DMS53 treated with DMSO at 0.1 percent for 48 hours (cell line): ENCODE data around the gene CIDEA.
"Not testable (repeated sequence)": the region's sequence is repeated elsewhere in the genome, so short reads cannot be mapped to it uniquely, and the experiment has no call there.

Experiments used
- DNase-seq: peaks from one replicate; lab custom pipeline; 2025; ENCODE audit not compliant: unreplicated experiment; lab: John Stamatoyannopoulos, UW

CIDEA gene, protein sequence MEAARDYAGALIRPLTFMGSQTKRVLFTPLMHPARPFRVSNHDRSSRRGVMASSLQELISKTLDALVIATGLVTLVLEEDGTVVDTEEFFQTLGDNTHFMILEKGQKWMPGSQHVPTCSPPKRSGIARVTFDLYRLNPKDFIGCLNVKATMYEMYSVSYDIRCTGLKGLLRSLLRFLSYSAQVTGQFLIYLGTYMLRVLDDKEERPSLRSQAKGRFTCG

DNA sequence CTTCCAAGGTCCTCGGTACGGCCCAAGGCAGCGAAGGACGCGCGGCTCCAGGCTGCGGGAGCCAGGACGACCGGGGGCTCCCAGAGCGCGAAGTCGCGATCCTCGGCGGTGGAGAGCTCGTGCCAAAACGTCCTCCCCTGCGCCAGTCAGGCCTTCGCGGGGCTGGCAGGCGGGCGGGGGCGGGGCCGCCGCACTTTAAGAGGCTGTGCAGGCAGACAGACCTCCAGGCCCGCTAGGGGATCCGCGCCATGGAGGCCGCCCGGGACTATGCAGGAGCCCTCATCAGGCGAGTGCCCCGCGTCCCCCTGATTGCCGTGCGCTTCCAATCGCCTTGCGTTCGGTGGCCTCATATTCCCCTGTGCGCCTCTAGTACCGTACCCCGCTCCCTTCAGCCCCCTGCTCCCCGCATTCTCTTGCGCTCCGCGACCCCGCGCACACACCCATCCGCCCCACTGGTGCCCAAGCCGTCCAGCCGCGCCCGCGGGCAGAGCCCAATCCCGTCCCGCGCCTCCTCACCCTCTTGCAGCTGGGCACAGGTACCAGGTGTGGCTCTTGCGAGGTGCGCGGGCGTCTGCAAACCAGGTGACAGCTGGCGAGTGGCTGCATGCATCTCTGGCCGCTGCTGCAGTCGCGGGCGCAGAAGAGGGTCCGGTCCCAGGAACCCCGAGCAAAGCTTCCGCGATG lies at the start of gene CIDEA:
Gene CIDEA (plus strand): TSS at position 226 of the 684 bp plus-strand sequence. CDS start 23 bp downstream, at position 249.
- DNase-seq = no peak

DNA sequence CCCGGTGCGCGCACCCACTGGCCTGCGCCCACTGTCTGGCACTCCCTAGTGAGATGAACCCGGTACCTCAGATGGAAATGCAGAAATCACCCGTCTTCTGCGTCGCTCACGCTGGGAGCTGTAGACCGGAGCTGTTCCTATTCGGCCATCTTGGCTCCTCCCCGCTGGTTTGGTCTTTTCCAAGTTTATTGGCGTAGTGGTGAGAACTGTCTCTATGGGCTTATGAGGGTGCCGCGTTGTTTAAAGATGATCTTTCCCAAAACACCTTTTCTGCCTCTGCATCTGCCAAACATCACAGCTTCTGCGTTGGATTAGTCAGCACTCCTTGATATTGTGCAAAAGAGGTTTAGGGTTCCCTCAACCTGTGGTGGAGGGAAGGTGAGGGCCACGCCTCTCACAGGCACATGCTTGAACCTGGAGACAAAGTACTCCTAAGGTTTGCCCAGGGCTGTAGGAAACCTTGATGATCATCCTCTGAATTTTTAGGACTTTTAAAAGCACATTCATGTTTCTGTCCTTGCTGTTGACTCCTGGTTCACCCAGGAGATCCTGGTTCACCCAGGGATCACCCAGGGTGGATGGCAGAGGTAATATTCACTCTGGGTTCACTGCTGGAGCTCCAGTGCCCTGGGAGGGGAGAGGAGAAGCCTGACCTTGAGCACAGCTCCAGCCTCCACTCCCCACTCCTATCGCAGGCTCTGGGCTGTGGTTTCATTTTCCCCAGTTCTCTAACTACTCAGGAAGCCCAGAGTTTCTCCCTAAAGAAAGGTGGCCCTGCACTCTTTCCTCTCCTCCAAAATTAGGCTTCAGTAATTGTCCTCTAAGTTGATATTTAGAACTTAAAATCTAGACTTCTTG lies 45.6 kb upstream of the CIDEA start:
- peak; percentile 32 for DNase-seq

DNA sequence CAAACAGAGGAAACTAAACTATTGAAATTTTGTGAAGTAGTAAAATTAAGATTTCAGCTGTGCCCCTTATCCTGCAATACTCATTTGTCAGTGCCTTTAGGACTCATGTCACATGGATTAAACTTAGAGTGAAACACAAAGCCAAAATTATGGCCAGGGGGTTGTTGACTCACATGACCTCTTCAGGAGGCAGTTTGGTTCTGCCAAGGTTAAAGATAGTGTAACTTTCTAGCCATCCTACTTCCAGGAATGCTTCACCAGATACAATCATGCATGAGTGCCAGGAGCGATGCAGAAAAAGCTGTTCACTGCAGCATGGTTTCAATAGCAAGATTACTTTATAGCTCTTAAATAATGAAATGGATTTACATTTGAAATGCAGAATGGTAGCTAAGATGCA lies 41.9 kb upstream of the CIDEA start:
- DNase-seq = not testable (repeated sequence)

DNA sequence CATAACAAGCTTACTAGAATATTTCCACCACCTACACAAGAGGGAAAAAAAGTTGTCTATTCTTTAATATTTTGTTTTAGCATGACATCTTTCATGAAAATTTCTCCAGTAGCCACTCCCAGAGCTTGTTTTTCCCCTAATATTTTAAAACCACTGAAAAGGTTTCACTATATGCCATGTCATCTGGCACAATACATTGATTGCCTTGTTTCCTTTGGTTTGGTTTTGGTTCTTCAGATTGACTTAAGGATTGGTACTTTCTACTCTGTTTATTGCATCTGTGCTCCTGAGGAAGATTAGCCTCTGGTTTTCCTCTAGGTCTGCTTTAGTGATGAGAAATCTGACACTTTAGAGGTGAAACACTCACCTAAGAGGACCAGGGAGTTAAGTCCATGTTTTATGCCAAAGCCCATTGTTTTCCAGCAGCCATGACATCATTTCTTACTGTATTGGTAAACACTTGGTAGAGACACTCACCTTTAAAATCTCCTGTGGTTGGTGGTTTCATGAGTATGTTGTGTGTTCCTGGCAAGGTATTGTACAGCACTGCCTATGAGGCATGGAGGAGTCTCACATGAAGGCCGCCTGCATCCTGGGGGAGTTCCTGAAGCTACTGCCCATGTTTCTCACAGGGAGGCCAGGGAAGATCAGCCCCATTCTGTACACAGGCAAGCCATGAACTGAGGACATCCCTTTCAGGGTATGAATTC lies 39.7 kb upstream of the CIDEA start:
- peak; percentile 86 for DNase-seq

DNA sequence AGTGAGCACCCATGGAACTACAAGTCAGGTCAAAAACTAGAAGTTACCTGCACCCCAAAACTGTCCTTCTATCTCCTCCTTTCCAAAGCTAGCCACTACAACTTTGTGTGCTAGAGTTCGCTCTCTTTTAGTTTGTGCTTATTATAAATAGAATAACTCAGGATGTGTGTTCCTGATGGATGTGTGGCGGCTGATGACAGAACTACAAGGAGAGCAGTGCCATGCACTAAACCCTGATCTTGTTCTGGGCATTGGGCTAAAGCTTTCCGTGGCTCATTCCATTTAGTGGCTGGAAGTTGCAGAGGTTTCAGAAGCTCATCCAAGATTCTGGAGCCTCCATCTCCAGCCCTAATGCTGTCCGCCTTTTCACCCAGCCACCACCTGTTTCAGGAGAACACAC lies 37.7 kb upstream of the CIDEA start:
- DNase-seq = not testable (repeated sequence)

DNA sequence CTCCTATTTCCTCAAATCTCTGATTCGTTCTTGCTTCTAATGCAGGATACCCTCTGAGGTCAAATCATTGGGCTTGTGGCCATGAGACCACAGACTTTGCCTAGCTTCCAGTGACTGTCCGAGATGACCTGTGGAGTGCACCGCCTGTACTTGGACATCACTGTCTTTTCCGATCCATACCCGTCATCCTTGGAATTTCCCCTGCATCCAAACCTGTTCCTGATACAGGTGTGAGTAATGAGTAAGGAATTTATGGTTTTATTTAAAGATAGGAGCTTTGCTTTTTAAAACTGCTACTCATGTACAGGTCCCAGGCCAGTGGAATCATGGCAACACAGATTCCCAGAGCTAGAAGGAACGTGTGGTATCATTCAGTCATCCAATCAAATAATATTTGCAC lies 35.6 kb upstream of the CIDEA start:
- DNase-seq = not testable (repeated sequence)

DNA sequence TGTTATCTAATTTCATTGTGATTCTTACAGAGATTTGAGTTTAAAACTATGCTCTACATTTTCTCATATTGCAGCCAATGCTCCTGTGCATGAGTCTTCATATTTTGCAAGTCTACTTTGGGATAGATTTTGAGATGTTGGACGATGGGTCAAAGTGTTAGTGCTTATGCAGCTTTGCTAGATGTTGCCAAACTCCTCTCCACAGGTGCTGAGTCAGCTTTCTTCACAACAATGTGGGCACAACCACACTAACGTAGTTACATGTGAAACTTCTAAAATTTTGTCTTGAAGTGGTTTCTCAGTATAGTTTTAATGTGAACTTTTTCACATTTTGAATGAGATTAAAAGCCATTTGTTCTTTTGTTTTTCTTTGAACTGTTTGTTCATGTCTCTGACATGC lies 32.1 kb upstream of the CIDEA start:
- DNase-seq = not testable (repeated sequence)

DNA sequence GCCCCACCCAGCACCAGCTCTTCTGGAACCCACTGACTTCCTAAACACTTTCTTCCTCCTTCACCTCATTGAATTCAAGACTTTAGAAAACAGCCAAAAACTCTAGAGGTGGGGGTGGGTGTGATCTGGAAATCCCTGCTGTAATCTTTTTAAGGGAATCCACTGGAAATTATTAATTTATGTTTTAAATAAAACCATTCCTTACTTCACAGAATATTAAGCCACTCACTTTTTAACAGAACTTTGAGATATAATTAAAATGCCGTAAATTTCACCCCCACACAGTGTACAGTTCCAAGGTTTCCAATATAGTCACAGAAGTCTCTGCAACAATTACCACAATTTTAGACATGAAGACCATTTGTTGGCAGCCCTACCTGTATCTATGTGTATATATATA lies 30.8 kb upstream of the CIDEA start:
- not testable (repeated sequence) for DNase-seq

DNA sequence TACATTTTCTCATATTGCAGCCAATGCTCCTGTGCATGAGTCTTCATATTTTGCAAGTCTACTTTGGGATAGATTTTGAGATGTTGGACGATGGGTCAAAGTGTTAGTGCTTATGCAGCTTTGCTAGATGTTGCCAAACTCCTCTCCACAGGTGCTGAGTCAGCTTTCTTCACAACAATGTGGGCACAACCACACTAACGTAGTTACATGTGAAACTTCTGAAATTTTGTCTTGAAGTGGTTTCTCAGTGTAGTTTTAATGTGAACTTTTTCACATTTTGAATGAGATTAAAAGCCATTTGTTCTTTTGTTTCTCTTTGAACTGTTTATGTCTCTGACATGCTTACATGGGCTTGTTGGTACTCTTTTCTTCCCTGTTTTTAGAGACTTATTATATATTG lies 27.4 kb upstream of the CIDEA start:
- not testable (repeated sequence) for DNase-seq

DNA sequence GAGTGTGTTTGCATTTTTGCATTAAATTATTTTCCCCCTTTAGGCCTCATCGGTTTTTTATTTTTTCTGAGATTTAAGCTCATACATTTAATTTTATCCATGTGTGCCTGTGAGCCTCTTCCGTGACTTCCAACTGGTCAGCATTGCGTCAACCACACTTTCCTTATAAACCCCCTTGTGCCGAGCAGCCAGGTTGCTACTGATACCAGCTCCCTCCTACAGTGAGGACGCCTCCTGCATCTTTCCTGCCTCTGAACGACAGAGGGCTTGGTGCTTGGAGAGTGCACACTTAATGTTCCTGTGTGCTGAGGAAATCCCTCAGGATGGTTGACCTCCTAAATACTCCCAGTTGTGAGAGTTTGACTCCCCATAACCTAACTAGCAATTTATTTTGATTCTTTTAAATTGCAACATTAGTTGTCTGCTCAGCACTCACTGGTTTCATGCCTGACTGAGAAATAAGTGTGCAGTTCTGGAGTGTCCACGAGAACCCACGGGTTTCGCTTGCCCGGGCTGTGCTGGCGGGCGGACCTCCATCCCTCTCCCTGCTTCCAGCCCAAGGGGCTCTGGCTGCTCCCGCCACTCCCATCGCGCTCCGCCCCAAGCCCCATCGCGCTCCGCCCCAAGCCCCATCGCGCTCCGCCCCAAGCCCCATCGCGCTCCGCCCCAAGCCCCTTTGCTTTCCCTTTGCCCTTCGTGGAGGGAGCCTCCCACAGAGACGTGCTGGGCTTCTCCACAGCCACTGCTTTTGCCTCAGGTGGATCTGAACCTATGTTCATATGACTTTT lies 26.6 kb upstream of the CIDEA start:
- DNase-seq = not testable (repeated sequence)

DNA sequence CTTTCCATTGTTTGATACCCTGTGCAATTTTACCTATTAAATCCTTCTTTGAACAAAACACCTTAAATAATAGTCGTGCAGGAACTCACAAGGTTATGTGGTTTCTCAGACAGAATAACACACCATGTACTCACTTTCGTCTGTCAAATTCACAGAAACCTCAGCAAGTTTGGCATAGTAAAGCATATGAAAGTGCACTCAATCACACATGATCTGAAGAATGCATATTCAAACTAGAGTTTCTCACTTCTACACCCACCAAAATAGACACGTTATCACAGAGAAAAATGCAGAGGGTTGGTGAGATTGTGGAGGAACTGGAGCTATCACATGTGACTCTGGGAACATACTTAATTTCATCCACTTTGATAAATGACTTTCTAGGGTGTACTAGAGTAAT lies 25.9 kb upstream of the CIDEA start:
- DNase-seq = not testable (repeated sequence)

DNA sequence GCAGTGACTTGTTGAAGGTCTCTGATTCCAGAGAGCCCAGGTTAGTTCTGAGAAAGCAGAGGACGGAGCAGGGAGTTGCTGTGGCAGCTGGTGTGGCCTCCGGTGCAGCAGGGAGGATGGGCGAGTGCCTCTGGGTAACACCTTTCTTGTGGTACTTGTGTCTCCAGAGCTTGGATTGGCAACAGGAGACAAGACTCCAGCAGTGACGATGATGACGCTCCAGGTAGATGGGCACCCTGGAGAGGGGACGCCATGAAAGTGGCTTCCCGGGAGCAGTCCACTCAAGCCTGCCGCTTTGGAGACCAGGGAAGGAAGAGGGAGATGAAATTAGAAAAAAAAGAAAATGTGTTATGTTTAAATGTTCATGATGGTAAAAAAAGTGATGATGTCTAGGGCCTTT lies 23.6 kb upstream of the CIDEA start:
- not testable (repeated sequence) for DNase-seq

DNA sequence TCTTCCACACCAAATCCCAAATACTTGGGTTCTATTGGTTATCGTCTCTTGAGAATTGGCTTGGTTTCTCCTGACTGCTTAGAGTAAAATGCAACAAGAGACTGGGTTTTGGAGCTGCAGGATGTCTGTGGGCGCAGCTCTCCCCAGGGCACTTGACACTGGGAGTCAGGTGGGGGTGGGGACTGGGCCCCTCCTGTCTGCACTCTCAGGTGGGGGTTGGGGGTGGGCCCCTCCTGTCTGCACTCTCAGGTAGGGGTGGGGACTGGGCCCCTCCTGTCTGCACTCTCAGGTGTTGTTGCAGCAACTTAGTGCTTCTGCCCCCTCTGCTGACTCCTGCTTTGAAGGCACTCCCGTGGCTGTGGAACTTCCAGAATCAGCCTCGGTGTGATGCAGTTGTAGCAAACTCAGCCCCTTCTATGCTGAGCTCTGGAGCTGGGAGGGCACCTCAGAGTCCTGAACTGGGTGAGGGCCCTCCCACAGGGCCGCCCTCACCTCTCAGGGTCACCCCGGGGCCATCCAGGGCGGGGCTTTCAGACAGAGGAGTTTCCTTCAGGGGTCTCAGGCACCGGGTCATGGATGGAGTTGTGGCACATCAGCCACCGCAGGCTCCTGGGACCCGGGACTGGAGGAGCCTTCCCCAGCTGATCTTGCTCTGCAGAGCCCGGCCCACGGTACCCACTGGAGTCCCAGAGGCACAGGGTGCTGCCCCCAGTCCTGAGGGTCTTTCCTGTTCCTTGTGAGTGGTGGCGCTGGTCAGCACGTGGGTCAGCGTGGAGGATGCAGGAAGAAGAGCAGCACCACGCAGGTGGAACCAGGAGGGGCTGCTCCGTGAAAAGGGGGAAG lies 22.9 kb upstream of the CIDEA start:
- DNase-seq = no peak

DNA sequence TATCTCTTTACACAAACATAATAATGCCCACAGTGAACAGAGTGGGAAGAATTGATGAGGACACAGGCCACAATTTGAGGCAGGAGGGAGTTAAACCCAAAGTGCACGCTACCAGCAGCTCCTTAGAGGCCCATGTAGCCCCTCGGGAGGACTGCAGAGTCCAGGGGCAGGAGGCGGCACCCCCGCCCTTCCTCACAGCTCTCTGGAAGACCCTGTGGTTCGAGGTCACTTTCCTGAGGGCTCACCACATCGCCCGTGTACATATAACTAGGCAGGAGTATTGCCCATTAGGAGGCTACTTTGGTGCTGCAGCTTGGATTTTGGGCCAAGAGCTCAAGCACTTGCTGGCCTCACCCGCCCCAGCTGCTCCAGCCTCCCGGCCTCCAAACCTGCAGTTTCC lies 22.2 kb upstream of the CIDEA start:
- no peak for DNase-seq

DNA sequence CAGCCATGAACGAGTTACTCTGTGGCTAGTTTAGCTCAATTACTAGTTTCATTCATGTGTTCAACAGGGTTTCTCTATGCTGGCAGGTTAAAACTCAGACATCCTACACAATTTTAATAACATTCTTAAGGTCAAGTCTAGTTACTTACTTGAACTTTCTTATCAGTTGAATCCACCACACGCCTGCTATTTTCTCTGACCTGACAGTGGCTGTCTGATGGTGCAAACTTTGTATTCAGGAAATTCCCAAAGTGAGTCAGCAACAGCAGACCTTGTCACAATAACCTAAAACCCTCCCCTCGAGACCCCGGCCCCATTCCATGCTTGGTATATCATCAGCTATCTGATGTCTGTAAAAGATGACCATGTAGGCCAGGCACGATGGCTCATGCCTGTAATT lies 20.8 kb upstream of the CIDEA start:
- DNase-seq = no peak

DNA sequence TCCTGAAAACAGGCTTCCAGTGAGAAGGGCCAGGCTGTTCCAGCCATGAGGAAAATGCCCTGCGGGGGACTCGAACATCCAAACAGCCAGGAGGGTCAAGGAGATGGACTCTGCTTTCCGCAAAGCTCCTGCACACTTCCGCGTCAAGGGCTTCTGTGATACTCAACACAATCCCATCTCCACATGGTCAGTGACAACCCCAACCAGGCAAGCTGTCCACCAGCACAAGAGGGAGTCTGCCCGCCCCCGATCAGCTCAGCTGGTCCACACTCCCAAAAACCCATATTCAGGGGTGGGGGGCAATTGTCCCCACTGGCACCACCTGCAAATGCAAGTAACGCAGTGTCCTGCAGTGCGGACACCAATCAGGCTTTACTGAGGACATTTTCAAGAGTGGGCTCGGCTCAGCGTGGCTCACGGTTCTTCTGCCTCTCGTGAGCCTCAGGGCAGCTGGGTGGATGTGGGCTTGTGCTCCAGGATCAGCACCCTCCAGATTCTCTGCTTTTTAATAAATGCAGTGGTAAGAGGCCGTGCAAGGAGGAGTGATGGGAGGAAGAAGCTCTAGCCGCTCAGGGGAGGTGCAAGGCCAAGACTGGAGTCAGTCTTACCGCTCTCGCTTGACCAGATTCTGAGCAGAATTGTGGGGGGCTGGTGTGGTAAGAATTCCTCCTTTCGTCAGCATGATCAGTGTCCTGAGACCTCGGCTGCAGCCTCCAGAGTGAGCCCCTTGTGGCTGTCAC lies 19.5 kb upstream of the CIDEA start:
- DNase-seq = no peak

DNA sequence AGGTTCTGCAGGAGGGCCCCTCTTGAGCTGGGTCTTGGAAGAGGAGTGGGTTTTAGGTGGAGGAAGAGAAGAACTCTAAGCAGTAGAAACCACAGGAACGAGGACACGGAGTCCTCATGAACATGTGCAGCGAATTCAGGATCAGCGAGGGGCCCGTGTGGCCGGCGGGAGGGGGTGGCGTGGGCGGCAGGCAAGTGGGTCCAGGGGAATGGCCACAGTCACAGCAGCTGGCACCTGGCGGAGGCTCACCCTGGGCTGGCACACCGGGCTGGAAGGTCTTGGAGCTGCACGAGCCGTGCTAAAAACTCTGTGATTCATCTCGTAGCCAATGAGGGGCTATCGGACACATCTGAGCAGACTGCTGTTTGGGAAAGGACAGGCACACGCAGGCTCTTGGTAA lies 18.0 kb upstream of the CIDEA start:
- no peak for DNase-seq

DNA sequence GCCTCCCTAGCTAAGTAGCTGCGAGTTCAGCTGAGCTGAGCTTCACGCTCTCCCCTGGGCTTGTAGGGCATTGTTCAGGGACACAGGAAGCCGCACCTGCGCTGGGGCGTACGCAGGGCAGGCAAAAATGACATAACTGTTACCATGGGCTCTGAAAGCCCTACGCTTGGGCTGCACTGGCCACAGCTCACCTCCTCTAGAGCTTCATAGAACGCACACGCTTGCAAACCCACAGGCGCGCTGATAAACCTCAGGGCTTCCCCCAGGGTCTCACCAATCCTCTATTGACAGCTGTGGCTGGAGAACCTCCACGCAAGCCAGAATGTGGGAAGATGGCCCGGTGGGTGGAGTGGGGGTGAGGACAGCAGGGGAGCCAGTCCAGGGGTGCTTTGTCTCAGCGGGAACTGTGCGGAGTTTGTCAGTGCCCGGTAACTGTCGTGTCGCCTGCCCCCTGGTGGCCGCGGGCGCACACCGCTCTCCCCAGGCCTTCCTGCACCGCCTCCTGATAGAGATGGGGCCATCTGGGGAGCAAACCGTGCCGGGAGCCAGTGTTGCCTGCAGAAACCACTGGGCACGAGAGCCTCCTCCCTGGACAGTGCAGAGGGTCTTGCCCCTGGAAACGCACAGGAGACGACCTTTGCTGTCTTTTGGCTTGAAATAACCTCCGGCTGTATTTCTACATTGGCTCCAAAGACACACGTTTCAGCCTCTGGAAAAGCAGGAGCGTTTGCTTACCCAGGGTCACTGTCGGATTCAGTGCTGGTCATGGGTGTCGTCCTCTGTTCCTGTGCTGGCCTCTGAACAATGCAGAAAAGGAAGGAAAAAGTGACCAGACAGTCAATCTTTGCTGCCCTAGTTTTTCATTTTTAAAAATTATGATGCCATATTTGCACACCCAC lies 17.0 kb upstream of the CIDEA start:
- DNase-seq = peak; percentile 77
